HepG2 (cell line): ENCODE data around the gene XXYLT1. TPM values are rescaled to one million over a fixed set of nuclear protein-coding genes. Genes with fewer than 3 reads are reported as not detected.
A peak's percentile ranks its signal among the peaks of the same experiment; 100 is the strongest.

Source experiments
- CHD4 ChIP-seq: fragments of 200-600 bp; sonication (generic); IDR thresholded peaks from 2 replicates; pipeline ENCODE4 v1.7.0; 2017; ENCODE audit warnings: mild to moderate bottlenecking, low read length, borderline replicate concordance
- ESRRA ChIP-seq: sonication (generic); formaldehyde crosslinking; IDR thresholded peaks from 2 replicates; pipeline ENCODE4 v1.5.1; 2020; ENCODE audit warnings: mild to moderate bottlenecking, low read depth, missing genetic modification reagents
- GPN1 ChIP-seq: sonication (generic); formaldehyde crosslinking; IDR thresholded peaks from 2 replicates; pipeline ENCODE4 v1.5.1; 2020; ENCODE audit warnings: missing genetic modification reagents, borderline replicate concordance
- HMGXB3 ChIP-seq: sonication (generic); formaldehyde crosslinking; IDR thresholded peaks from 2 replicates; pipeline ENCODE4 v1.4.0; 2020; ENCODE audit warnings: missing genetic modification reagents, borderline replicate concordance
- HNRNPK ChIP-seq: fragments of 200-400 bp; formaldehyde crosslinking; IDR thresholded peaks from 2 replicates; pipeline ENCODE4 v1.6.1; 2018; ENCODE audit warnings: low read length, low read depth, moderate library complexity, mild to moderate bottlenecking; ENCODE audit not compliant: poor library complexity, severe bottlenecking
- LBX2 ChIP-seq: sonication (generic); formaldehyde crosslinking; IDR thresholded peaks from 2 replicates; pipeline ENCODE4 v1.5.0; 2020; ENCODE audit warnings: missing genetic modification reagents, mild to moderate bottlenecking, borderline replicate concordance
- MTERF4 ChIP-seq: sonication (generic); formaldehyde crosslinking; IDR thresholded peaks from 2 replicates; pipeline ENCODE4 v1.8.0; 2023; ENCODE audit warnings: mild to moderate bottlenecking, missing genetic modification reagents
- MYNN ChIP-seq: sonication (generic); formaldehyde crosslinking; IDR thresholded peaks from 2 replicates; pipeline ENCODE4 v1.4.0; 2020; ENCODE audit warnings: mild to moderate bottlenecking, low read depth, missing genetic modification reagents
- REL ChIP-seq: sonication (generic); formaldehyde crosslinking; conservative IDR thresholded peaks from 2 replicates; pipeline ENCODE4 v1.8.0; 2022; ENCODE audit warnings: mild to moderate bottlenecking, missing genetic modification reagents, moderate library complexity
- RNF2 ChIP-seq: fragments of 450-650 bp; conservative IDR thresholded peaks from 2 replicates; pipeline ENCODE4 v1.6.1; 2016; ENCODE audit warnings: low read depth
- SIX1 ChIP-seq: sonication (generic); formaldehyde crosslinking; IDR thresholded peaks from 2 replicates; pipeline ENCODE4 v1.4.0; 2020; ENCODE audit warnings: missing genetic modification reagents, borderline replicate concordance
- SMAD1 ChIP-seq: sonication (generic); formaldehyde crosslinking; IDR thresholded peaks from 2 replicates; pipeline ENCODE4 v1.4.0; 2020; ENCODE audit warnings: missing genetic modification reagents, low read depth, mild to moderate bottlenecking, borderline replicate concordance
- SNRNP70 ChIP-seq: fragments of 200-400 bp; formaldehyde crosslinking; IDR thresholded peaks from 2 replicates; pipeline ENCODE4 v1.6.1; 2017; ENCODE audit warnings: mild to moderate bottlenecking, low read depth, low read length, moderate library complexity
- TCF7 ChIP-seq: sonication (generic); IDR thresholded peaks from 2 replicates; pipeline ENCODE4 v1.6.1; 2016; ENCODE audit warnings: antibody characterized with exemption, low read depth
- TEAD2 ChIP-seq: sonication (generic); formaldehyde crosslinking; IDR thresholded peaks from 2 replicates; pipeline ENCODE4 v1.9.0; 2021; ENCODE audit warnings: missing genetic modification reagents
- ZNF12 ChIP-seq: sonication (generic); formaldehyde crosslinking; IDR thresholded peaks from 2 replicates; pipeline ENCODE4 v1.5.0; 2020; ENCODE audit warnings: missing genetic modification reagents
- ZNF296 ChIP-seq: sonication (generic); formaldehyde crosslinking; conservative IDR thresholded peaks from 2 replicates; pipeline ENCODE4 v1.5.0; 2020; ENCODE audit warnings: mild to moderate bottlenecking, missing genetic modification reagents
- ZNF768 ChIP-seq: sonication (generic); formaldehyde crosslinking; IDR thresholded peaks from 2 replicates; pipeline ENCODE4 v1.4.0; 2020; ENCODE audit warnings: missing genetic modification reagents
- polyA plus RNA-seq, 8 experiments: library from polyadenylated mRNA; depleted of rRNA in 3 of 8; stranded (reverse) in 7 of 8; unstranded in 1 of 8; fragments of >200 nt; fragmentation: Illumina TruSeq in 4 of 8; extraction: Trizol in 4 of 8; gene quantifications; 2 replicates each; pipeline versions ENCODE4 v1.2.1 to v1.2.3, GENCODE V29; 2011 to 2016; ENCODE audit warnings: low read depth in 4 of 8, missing spikeins in 1 of 8, mixed read lengths in 1 of 8; ENCODE audit not compliant: insufficient read depth in 1 of 8
- total RNA-seq, 5 experiments: library from RNA; depleted of rRNA; stranded (reverse); fragments of >200 nt; fragmentation: Illumina TruSeq; extraction: Trizol; gene quantifications; 2 replicates each; pipeline ENCODE4 v1.2.3, GENCODE V29; 2016; ENCODE audit warnings: low read depth in 1 of 5
- TF ChIP-seq, protein P1 (sequence below): sonication (generic); formaldehyde crosslinking; conservative IDR thresholded peaks from 2 replicates; pipeline ENCODE4 v1.8.0; 2022; ENCODE audit warnings: low read depth, missing genetic modification reagents
- TF ChIP-seq, protein P2 (sequence below): sonication (generic); formaldehyde crosslinking; IDR thresholded peaks from 2 replicates; pipeline ENCODE4 v1.8.1; 2023; ENCODE audit warnings: mild to moderate bottlenecking, missing genetic modification reagents
- TF ChIP-seq, protein P3 (sequence below): sonication (generic); IDR thresholded peaks from 2 replicates; pipeline ENCODE4 v1.6.1; 2016; ENCODE audit warnings: low read depth, borderline replicate concordance

The XXYLT1 gene
- total and polyA plus RNA-seq, 2 of the 13 experiments (the other 11 are each of a cell fraction or from before 2014, with no cell fraction given), result 17.7 to 19.0 TPM

DNA sequence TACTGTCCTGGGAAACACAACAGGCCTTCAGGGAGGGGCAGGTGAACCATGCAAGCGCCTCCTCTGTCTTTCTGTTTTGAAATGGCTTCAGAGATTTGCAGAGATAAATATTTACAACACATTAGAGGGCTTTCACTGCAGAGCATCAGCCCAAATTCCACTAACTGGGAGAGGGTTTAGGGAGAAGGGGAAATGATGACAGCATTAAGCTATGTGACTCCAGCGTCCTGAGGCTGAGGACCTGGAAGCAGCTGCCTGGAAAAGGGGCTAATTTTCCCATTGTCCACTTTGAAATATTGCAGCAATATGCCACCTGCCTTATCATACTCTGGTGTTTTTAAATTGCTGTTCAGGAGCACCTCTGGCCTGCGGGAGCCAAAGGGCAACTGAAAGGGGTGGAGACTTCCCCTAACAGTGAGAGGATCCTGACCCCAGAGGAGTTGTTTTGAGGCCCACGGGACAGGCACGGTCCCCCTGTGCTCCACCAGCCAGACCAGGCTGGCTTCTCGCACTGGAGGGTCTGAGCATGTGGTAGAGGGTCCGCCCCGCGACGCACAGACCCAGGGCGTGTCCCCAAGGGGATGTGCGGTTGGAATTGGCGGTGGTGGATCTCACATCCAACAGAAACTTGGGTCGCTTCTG, 110.6 kb downstream of the XXYLT1 start (continued):
- TF ChIP-seq HNRNPK (no peak), ZNF296 (CRISPR knock-in tag) (no peak), ZNF768 (CRISPR knock-in tag) (peak; percentile 57; the same call in 1 of the 2 replicates), GPN1 (CRISPR knock-in tag) (no peak), MTERF4 (no peak), ESRRA (CRISPR knock-in tag) (peak; percentile 66), LBX2 (CRISPR knock-in tag) (no peak), SMAD1 (CRISPR knock-in tag) (no peak), REL (CRISPR knock-in tag) (no peak), TEAD2 (no peak), RNF2 (no peak), HMGXB3 (no peak), ZNF12 (CRISPR knock-in tag) (no peak; the same call in 1 of the 2 replicates), SNRNP70 (no peak), CHD4 (no peak), MYNN (CRISPR knock-in tag) (no peak), SIX1 (peak; percentile 42; the same call in 1 of the 2 replicates), TCF7 (peak; percentile 79; the same call in 1 of the 2 replicates)
- TF ChIP-seq, protein P1, sequence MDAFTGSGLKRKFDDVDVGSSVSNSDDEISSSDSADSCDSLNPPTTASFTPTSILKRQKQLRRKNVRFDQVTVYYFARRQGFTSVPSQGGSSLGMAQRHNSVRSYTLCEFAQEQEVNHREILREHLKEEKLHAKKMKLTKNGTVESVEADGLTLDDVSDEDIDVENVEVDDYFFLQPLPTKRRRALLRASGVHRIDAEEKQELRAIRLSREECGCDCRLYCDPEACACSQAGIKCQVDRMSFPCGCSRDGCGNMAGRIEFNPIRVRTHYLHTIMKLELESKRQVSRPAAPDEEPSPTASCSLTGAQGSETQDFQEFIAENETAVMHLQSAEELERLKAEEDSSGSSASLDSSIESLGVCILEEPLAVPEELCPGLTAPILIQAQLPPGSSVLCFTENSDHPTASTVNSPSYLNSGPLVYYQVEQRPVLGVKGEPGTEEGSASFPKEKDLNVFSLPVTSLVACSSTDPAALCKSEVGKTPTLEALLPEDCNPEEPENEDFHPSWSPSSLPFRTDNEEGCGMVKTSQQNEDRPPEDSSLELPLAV, result no peak
- TF ChIP-seq, protein P2, sequence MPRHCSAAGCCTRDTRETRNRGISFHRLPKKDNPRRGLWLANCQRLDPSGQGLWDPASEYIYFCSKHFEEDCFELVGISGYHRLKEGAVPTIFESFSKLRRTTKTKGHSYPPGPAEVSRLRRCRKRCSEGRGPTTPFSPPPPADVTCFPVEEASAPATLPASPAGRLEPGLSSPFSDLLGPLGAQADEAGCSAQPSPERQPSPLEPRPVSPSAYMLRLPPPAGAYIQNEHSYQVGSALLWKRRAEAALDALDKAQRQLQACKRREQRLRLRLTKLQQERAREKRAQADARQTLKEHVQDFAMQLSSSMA (CRISPR knock-in tag), result no peak
- TF ChIP-seq, protein P3, sequence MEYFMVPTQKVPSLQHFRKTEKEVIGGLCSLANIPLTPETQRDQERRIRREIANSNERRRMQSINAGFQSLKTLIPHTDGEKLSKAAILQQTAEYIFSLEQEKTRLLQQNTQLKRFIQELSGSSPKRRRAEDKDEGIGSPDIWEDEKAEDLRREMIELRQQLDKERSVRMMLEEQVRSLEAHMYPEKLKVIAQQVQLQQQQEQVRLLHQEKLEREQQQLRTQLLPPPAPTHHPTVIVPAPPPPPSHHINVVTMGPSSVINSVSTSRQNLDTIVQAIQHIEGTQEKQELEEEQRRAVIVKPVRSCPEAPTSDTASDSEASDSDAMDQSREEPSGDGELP, result peak; percentile 69; the same call in 1 of the 2 replicates
